22Rv1 (cell line): ENCODE data around the gene CD14.

Experiments used
- ZFX ChIP-seq: fragments of 450-650 bp; IDR thresholded peaks from 2 replicates; pipeline ENCODE4 v1.6.1; 2017; ENCODE audit warnings: antibody characterized with exemption, borderline replicate concordance
- TF ChIP-seq, protein P1 (sequence below): fragments of 450-650 bp; IDR thresholded peaks from 2 replicates; pipeline ENCODE4 v1.5.1; 2017; ENCODE audit warnings: mild to moderate bottlenecking

DNA sequence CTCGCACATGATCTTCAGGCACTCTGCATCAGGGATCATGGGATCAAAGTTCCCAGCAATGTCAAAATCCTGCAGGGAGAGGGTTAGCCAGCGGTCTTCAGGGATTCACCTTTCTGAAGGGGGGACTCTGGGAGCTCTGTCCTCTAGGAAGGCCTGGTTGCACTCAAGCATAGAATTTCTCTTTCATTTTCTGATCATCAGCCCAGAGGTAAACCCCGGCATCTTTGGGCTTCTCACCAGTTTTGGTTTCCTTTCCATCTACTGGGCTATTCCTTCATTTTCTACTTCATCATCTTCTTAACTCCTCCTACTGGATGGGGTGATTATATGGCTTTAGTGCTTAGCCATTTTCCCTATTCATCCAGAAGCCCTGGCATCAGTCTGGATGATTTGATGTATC, 45.0 kb upstream of the CD14 start:
- TF ChIP-seq, protein P1, sequence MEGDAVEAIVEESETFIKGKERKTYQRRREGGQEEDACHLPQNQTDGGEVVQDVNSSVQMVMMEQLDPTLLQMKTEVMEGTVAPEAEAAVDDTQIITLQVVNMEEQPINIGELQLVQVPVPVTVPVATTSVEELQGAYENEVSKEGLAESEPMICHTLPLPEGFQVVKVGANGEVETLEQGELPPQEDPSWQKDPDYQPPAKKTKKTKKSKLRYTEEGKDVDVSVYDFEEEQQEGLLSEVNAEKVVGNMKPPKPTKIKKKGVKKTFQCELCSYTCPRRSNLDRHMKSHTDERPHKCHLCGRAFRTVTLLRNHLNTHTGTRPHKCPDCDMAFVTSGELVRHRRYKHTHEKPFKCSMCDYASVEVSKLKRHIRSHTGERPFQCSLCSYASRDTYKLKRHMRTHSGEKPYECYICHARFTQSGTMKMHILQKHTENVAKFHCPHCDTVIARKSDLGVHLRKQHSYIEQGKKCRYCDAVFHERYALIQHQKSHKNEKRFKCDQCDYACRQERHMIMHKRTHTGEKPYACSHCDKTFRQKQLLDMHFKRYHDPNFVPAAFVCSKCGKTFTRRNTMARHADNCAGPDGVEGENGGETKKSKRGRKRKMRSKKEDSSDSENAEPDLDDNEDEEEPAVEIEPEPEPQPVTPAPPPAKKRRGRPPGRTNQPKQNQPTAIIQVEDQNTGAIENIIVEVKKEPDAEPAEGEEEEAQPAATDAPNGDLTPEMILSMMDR: no peak
- no peak for TF ChIP-seq ZFX
